IPS-20b (cell line): ENCODE results near the gene TEKT4.
A peak's percentile ranks its signal among the peaks of the same experiment; 100 is the strongest.
"Not testable (repeated sequence)": the region's sequence is repeated elsewhere in the genome, so short reads cannot be mapped to it uniquely, and the experiment has no call there.

Source experiments
- H3K27ac ChIP-seq: one replicate; pipeline ENCODE4 v1.5.1; 2013; ENCODE audit warnings: low read length
- H3K27me3 ChIP-seq: 2 replicates; pipeline ENCODE4 v1.6.1; 2013; ENCODE audit warnings: mild to moderate bottlenecking, low read length, inconsistent platforms; ENCODE audit not compliant: insufficient read depth
- H3K36me3 ChIP-seq: 2 replicates; pipeline ENCODE4 v1.6.1; 2013; ENCODE audit warnings: low read depth, mild to moderate bottlenecking, inconsistent platforms, low read length, moderate library complexity; ENCODE audit not compliant: insufficient read depth
- H3K4me1 ChIP-seq: 2 replicates; pipeline ENCODE4 v1.6.1; 2013; ENCODE audit warnings: mild to moderate bottlenecking, control low read depth, inconsistent platforms, low read length, moderate library complexity; ENCODE audit not compliant: insufficient read depth
- H3K4me3 ChIP-seq: 2 replicates; pipeline ENCODE4 v1.5.1; 2013; ENCODE audit warnings: mild to moderate bottlenecking, low read length, inconsistent platforms
- H3K9ac ChIP-seq: 2 replicates; pipeline ENCODE4 v1.6.1; 2013; ENCODE audit warnings: low read depth, mild to moderate bottlenecking, inconsistent platforms, low read length, moderate library complexity
- H3K9me3 ChIP-seq: 2 replicates; pipeline ENCODE4 v1.6.1; 2013; ENCODE audit warnings: mild to moderate bottlenecking, low read depth, low read length, inconsistent platforms; ENCODE audit not compliant: insufficient read depth

TEKT4 gene

GRCh38 chr2:94871226-94872087, at the start of gene TEKT4:
TEKT4 (plus strand) TSS chr2:94871430; CDS start chr2:94871580, 150 bp downstream.
- H3K9me3 ChIP-seq = no peaks in the 10 kb centered on the region
- H3K9ac ChIP-seq = no peak within 1 kb of the TSS
- H3K4me1 ChIP-seq = no peaks in the 10 kb centered on the region
- H3K27ac ChIP-seq = no peak within 1 kb of the TSS
- H3K4me3 ChIP-seq = peak within 1 kb of the TSS; percentile 58
- H3K36me3 ChIP-seq = no peaks in the 10 kb centered on the region
- H3K27me3 ChIP-seq = peaks cover 86% of the 10 kb centered on the region

GRCh38 chr2:94839224-94839623, 32.0 kb upstream of the TEKT4 start:
- H3K36me3 ChIP-seq, H3K4me1 ChIP-seq, H3K4me3 ChIP-seq, H3K27ac ChIP-seq, H3K9me3 ChIP-seq, H3K9ac ChIP-seq: not testable (repeated sequence)
- H3K27me3 ChIP-seq = peaks cover 27% of the 10 kb centered on the region

GRCh38 chr2:94856856-94857255, 14.4 kb upstream of the TEKT4 start:
- not testable (repeated sequence) for H3K9ac ChIP-seq, H3K36me3 ChIP-seq, H3K4me1 ChIP-seq, H3K9me3 ChIP-seq, H3K27ac ChIP-seq
- H3K27me3 ChIP-seq = peaks cover 83% of the 10 kb centered on the region
- H3K4me3 ChIP-seq = peak overlapping the region; percentile 49; the same call in 1 of the 2 replicates

DNA sequence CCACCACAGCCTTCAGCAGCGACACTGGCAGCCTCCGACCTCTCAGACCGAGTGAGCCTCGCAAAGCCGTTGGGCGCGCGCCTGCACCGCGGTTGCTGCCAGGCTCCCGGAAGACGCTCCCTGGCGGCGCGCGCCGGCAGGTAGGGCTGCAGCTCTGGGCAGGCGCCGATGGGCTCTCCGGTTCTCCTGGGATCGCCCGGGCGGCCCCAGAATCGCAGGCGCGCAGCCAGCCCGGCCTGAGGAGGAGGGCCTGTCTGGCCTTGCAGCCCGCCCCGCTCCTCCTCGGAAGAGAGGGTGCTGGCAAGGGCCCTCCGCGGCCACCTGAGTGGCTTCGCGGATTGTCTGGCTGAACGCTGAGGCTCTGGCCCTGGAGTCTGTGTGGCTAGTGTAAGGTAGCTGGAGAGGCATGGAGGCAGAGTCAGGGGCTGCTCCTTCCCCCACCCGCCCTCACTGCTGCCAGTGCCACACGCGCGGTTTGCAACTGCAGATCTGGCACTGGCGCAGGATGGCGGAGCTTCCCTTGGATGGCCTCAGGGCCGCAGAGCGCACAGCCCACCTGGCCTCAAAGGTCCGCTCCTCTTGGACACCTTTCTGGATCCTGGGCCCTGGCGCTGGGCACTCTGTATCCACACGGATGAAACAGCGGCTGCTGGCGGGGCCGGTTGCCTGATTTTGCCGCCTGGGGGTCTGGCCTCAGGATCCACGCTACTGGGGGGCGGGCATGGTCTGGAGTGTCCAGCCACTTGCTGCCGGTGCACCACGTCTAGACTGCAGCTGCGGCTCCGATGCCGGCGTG, 13.7 kb upstream of the TEKT4 start:
- not testable (repeated sequence) for H3K27ac ChIP-seq, H3K4me1 ChIP-seq, H3K9ac ChIP-seq, H3K9me3 ChIP-seq, H3K36me3 ChIP-seq
- H3K27me3 ChIP-seq = peaks cover 86% of the 10 kb centered on the region
- peak overlapping the region; percentile 49; the same call in 1 of the 2 replicates for H3K4me3 ChIP-seq

- not testable (repeated sequence) for H3K4me3 ChIP-seq, H3K9ac ChIP-seq, H3K36me3 ChIP-seq, H3K9me3 ChIP-seq, H3K27ac ChIP-seq, H3K4me1 ChIP-seq
- H3K27me3 ChIP-seq = peaks cover 89% of the 10 kb centered on the region
Observed at GRCh38 chr2:94858163-94858888, 12.9 kb upstream of the TEKT4 start.

DNA sequence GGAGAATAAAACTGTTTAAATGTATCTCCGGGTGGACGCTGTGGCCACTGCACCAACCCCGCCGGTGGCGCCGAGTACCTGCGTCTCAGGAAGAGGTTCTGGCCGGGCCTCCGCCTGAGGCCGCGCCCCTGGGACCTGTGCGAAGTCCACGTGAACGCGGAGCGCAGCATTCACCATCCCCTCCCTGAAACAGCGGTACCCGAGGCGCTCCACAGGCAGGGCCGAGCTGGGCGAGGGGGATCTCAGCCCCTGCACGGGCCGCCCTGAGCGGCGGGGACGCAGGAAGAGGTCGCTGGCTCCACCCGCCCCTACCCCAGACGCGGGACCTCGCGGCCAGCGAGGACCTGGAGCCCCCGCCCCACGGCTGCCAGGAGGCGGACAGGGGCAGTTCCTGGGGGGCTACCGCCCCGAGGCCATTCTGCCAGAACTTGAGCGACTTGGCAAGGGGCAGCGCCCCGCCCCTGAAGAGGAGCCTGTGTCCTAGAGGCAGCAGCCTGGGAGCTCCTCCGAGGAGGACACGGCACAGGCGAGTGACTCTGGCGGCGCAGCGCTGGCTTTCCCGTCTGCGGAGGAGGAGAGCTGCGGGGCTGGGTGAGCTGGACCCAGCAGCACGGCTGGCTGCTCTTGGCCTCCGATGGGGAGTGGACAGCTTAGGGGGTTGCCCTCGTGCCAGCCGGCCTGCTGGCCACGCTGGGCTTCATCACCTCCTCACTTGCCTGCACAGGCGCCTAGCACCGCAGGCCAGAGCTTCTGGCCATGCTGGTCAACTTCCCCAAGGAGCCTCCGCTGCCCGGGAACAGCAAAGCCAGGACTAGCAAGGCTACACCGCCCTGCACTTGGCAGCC, 9.7 kb upstream of the TEKT4 start:
- Histone ChIP-seq H3K9ac (no peak overlapping the region), H3K36me3 (no peaks in the 10 kb centered on the region), H3K4me3 (peak overlapping the region; percentile 69; the same call in 1 of the 2 replicates), H3K9me3 (no peaks in the 10 kb centered on the region), H3K27ac (no peak overlapping the region), H3K4me1 (no peaks in the 10 kb centered on the region), H3K27me3 (peaks cover 100% of the 10 kb centered on the region)

DNA sequence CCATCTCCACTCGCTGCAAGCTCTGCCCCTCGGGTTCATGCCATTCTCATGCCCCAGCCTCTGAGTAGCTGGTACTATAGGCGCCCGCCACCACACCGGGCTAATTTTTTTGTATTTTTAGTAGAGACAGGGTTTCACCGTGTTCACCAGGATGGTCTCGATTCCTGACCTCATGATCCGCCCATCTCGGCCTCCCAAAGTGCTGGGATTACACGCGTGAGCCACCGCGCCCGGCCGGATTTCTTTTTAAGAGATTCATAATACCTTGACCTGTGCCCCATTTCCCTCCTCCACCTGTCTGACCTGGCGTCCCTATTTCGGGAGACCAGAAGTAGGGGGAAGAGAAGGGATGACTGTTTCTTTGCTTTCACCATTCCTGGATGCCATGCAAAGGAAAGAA, 8.3 kb upstream of the TEKT4 start:
- H3K9ac ChIP-seq, H3K4me3 ChIP-seq, H3K9me3 ChIP-seq, H3K27ac ChIP-seq, H3K4me1 ChIP-seq, H3K36me3 ChIP-seq: not testable (repeated sequence)
- peaks cover 100% of the 10 kb centered on the region for H3K27me3 ChIP-seq

GRCh38 chr2:94869131-94869530, 2.1 kb upstream of the TEKT4 start:
- no peaks in the 10 kb centered on the region for H3K4me1 ChIP-seq
- peaks cover 100% of the 10 kb centered on the region for H3K27me3 ChIP-seq
- no peak overlapping the region for H3K9ac ChIP-seq
- no peaks in the 10 kb centered on the region for H3K36me3 ChIP-seq
- no peaks in the 10 kb centered on the region for H3K9me3 ChIP-seq
- H3K4me3 ChIP-seq = no peak overlapping the region
- no peak overlapping the region for H3K27ac ChIP-seq

GRCh38 chr2:94869552-94870439, 1.4 kb upstream of the TEKT4 start:
- H3K9ac ChIP-seq = no peak overlapping the region
- H3K4me3 ChIP-seq = no peak overlapping the region
- H3K9me3 ChIP-seq = no peaks in the 10 kb centered on the region
- no peaks in the 10 kb centered on the region for H3K4me1 ChIP-seq
- H3K27ac ChIP-seq = no peak overlapping the region
- no peaks in the 10 kb centered on the region for H3K36me3 ChIP-seq
- peaks cover 97% of the 10 kb centered on the region for H3K27me3 ChIP-seq

- peaks cover 94% of the 10 kb centered on the region for H3K27me3 ChIP-seq
Observed at GRCh38 chr2:94870440-94871225, 597 bp upstream of the TEKT4 start.

More at GRCh38 chr2:94870440-94871225, 597 bp upstream of the TEKT4 start:
- Histone ChIP-seq H3K27ac (no peak overlapping the region), H3K9me3 (no peaks in the 10 kb centered on the region), H3K4me1 (no peaks in the 10 kb centered on the region), H3K4me3 (peak overlapping the region; percentile 58), H3K36me3 (no peaks in the 10 kb centered on the region), H3K9ac (no peak overlapping the region)
